GM18867 (cell line): ENCODE results near the gene ADRA2B.
"Not testable (repeated sequence)": the region's sequence is repeated elsewhere in the genome, so short reads cannot be mapped to it uniquely, and the experiment has no call there.

Experiments used
- ATAC-seq: cut with Tn5 transposase; IDR thresholded peaks from one replicate; pipeline ENCODE4 v1.9.1; 2021; ENCODE audit warnings: mild to moderate bottlenecking, moderate library complexity; ENCODE audit not compliant: unreplicated experiment

ADRA2B gene

DNA sequence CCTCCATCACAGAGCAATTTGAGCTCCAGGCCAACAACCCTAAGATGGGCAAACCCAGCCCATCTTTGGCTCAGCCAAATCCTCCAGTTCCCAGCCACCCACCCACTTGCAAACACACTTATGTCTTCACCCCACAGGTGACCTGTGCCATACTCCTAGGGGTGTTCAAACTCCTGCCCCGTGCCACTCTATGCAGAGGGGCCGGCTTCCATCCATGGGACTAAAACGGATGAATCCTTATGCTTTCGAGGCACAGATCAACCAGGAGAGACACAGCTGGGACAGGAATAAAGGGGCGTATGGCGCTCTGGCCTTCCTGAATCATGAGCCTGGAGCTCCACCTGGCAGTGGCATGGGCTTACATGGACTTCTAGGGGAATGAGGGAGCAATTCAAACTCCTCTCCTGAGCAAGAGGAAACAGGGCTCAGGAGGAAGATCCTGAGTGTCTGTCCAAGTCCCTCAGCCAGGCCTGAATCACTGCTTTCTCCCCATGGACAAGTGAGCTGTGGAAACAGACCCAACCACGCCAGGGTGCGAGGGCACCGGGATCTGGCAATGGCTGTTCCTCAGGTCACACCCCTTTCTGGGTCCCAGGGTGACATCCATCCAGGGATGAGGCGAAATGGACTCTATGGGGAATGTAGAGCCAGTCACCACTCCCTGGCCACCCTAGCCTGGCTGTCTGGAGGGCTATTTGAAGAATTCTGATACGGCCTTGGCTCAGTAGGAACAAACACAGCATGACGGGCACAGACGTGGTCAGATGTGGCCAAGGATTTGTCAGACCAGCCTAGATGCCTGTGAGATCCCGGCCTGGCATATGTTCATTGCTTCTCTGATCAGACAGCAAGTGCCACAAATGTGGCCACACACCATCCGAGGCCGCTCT, 45.0 kb downstream of the ADRA2B start:
- ATAC-seq = not testable (repeated sequence)

- not testable (repeated sequence) for ATAC-seq
Measured at GRCh38 chr2:96070351-96070750, 46.0 kb downstream of the ADRA2B start.

DNA sequence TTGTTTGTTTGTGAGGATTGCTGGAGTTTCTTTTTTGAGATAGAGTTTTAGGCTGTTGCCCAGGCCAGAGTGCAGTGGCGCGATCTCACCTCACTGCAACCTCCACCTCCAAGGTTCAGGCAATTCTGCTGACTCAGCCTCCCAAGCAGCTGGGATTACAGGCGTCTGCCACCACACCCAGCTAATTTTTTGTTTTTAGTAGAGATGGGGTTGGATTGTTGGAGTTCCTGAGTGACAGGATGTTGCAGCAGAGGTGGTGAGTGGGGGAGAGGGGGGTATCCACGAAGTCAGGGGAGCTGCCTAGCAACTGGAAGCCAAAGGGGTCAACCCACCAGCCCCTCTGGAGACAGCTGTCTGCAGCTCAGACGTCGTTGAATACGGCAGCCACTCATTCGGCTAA, 46.5 kb downstream of the ADRA2B start:
- ATAC-seq = not testable (repeated sequence)

- ATAC-seq = not testable (repeated sequence)
Measured at GRCh38 chr2:96067902-96068581, 48.3 kb downstream of the ADRA2B start.

DNA sequence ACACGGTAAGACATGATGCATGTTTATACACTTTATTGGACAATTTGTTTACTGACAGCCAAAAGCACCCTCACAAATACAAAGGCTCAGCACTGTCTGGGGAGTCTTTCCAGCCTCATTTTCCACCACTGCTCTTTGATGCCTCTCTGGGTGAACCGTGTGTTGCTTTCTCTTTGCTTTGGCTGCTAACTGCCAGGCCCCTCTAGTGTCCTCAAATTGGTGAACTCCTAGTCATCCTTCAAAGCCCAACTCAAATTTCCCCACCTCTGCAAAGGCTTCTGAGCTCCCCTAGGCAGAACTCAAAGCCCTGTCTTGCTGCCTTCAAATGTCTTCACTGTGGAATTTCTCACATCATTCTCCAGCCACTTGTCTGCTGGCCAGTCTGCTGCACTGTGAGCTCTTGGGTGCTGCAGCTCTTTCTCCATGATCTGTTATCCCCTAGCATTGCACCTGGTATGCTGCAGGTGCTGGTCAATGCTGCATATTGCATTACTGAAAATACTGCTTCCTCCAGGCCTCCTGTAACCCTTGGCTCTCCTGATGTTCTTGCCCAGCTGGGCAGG, 49.2 kb downstream of the ADRA2B start:
- not testable (repeated sequence) for ATAC-seq

DNA sequence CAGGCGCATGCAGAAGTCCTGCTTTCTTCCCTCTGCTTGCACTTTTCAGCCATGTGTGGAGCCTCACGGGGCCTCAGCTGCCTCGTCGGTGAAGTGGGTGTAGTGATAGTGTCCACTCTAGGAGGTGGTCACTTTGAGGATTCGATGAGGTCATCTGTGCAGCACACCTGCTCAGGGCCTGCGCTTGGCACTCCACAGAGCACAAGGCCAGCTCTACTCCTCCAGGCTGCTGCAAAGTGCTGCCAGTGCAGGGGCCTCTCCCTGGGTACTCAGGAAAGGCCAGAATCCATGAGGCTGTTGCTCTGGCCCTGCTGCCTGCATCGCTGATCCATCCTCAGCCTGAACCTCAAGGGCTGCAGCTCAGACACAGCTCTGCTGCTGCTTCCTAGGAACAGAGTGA, 49.9 kb downstream of the ADRA2B start:
- ATAC-seq = not testable (repeated sequence)

DNA sequence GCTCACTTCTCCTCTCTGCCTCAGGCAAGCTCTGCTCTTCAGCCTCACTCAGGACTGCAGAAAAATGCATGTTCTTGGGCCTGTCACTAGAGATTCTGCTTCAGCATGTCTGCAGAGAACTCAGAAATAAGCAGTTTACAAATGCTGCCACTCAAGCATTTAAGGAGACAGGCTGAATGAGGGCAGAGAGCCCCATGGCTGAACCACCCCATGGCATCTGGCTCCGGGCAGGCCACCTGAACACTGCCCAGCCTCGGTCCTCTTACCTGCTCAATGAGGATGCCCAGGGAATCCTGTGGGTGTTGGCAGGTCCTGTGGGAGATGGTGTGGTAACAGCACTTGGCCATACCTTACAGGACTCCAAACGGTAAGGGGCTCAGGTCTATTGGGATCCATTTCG, 50.4 kb downstream of the ADRA2B start:
- not testable (repeated sequence) for ATAC-seq

DNA sequence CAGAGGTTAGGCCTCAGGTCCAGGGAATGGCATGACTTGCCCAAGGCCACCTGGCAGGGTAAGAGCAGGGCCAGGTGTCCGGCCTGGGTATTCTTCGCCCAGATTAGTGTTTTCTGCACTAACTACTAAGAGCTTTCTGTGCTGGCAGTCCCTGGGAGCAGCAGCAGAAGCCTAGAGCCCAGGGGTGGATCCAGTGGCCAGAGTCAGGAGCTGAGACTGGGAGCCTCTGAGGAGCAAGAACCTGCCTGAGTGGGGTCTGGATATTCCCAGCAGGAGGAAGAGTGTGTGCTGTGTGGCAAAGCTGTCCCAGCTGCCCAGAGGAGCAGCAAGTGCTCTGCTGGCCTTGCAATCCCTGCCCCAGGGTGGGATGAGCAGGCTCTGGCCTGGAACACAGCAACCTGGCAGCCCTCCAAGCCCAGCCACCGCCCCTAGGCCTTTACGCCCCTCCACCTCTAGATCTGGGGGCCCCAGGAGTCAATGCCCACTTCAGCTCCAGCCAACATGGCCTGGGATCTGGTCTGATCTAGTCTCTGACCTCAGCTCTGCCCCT, 50.9 kb downstream of the ADRA2B start:
- ATAC-seq = no peak

DNA sequence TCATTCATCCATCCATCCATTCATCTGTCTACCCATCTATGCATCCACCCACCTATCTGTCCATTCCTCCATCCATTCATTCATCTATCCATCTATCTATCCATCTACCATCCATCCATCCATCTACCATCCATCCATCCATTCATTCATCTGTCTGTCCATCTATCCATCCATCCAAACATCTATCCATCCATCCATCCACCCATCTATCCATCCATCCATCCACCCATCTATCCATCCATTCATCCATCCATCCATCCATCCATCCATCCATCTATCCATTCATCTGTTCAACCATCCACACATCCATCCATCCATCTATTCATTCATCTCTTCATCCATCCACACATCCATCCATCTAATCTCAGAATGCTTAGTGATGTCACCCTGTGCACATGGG, 51.6 kb downstream of the ADRA2B start:
- not testable (repeated sequence) for ATAC-seq

GRCh38 chr2:96064047-96064675, 52.2 kb downstream of the ADRA2B start:
- not testable (repeated sequence) for ATAC-seq

GRCh38 chr2:96063116-96063899, 53.1 kb downstream of the ADRA2B start:
- ATAC-seq = peak; percentile 69
